NCI-H1436 (cell line): ENCODE results near the gene SHISA2.

ENCODE experiments used
- DNase-seq: peaks from one replicate; lab custom pipeline; 2025; lab: John Stamatoyannopoulos, UW

SHISA2 gene

DNA sequence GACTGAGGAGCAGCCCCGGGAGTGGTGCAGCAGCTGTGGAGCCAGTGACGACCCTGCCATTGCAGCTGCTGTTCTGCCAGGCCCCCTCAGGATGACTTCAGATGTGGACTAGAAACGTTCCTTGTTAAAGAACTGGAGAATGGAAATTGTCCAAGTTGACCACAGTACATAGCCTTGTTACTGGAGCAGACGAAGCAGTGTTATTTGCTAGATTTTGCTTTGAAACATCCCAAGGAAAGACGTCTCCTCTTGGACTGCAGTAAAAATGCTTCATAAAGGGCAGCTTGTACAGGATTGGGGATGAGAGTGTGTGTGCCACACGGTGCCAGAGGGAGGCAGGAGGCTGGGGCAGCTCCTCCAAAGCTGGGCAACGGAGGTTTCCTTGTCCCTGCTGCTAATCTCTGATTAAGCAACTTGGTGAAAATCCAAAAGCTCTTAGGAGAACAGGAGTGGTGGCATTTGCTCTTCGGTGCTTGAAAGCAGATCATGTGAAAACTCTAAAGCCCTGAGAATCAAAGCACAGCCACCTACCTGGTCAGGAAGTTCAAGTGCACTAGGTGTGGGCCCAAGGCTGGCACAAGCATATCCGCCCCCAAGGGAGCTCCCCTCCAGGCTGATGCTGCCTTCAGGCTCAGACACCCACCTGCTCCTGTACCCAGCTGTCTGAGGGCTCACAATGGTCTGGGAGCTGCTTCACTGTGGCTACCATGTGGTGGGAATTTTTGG is 34.5 kb downstream of the SHISA2 start:
- DNase-seq: no peak

DNA sequence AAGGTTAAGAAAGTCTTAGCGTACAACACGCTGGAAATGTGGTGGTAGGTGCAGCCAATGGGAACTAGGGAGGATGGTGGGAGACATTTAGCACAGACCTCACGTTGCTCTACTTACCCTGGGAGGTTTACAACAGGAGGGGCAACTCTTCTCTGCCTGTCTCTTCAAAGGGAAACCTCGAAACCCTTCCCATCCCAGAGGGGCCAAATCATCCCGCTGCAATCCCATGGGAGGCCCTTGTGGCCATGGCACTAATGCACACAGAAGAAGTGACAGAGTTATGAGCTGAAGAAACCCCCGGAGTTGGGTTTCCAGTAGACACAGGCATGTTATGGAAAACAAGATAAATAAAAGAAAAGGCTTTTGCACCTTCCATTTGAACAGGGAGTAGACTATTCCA is 35.6 kb downstream of the SHISA2 start:
- no peak for DNase-seq

DNA sequence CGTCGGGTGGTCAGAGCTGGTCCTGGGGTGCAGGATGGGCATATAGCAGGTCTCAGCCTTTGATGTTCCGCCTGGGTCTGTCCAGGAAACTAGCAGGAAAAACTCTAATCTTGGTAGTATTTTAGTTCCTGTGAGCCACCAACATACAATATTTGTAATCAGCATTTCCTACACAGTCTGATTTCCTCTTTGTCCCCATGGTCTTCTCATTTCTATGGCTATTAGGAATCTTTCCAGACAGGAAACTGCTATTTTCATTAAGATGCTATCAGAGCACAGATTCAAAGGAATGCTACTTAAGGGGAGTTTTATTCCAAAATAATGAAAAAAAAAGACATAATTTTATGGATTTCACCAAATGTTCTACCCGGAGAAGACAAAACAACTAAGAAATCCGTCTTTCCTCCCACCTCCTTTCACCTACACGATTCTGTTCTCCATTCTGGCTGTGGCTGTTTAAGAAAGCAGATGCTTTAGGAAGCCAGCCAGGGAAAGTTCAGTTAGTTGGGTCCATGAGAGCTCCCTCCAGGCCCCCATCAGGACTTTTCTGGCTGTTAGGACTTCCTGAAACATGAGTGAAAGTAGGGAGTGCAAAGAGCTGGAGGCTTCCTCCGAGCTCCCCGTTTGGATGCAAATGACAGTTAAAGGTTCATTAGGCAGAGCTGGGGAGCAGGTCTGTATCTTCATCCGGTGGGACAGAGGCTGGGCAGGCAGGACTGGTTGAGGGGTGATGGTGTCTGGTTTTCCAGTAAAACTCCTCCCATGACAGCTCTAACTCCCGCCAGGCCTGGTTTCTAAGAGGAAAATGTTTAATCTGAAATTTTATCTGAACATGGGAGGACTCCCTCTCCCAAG is 36.3 kb downstream of the SHISA2 start:
- no peak for DNase-seq

DNA sequence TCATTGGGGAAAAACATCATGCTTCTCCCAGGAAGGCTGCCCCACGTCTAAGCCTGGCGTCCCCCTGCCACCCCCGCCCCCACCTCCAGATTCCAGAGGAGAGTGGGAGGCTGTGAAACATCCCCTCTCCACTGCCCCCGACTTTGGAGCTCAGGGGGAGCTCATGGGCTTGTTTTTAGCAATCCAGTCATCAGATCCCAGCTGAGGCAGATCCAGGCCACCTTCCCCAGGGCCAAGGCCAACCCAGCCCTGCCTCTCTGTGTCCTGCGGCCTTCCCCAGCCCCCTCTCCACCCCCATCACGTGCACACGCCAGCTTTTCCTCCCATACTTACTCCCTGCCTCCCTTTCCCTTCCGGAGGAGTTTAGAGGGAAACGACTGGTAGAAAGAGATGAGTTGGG is 38.8 kb downstream of the SHISA2 start:
- DNase-seq: no peak

DNA sequence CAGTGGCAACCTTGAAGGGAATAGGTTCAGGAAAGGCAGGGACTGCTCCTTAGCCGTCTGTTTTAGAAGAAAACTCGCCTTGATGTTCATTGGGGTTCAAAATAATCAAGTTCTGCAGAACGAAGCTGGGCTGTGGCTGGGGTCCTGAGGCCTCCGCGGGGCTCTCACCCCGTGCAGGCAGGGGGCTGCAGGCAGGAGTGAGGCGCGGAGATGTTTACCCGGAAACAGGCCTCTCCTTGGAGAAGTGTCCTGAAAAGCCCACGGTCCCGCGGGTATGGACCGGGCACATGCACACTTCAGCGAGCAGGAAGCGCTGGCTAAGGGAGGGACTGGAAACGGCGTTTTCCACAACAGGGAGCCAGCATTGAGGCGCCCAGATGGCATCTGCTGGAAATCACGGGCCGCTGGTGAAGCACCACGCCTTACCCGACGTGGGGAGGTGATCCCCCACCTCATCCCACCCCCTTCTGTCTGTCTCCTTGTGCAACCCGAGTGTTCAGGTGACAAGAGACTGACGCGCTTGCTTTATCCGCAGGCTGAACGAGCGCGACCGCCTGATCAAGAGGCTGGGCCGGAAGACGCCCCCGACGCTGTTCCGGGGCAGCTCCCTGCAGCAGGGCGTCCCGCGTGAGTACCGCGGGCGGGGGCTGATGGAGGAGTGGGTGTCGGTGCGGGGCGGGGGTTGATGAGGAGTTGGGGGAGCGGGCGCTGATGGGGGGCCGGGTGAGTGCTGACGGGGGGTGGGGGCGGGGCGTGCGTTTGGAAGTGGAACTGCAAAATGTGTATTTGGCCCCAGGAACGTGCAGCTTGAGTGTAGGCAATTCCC is 39.6 kb downstream of the SHISA2 start:
- no peak for DNase-seq

DNA sequence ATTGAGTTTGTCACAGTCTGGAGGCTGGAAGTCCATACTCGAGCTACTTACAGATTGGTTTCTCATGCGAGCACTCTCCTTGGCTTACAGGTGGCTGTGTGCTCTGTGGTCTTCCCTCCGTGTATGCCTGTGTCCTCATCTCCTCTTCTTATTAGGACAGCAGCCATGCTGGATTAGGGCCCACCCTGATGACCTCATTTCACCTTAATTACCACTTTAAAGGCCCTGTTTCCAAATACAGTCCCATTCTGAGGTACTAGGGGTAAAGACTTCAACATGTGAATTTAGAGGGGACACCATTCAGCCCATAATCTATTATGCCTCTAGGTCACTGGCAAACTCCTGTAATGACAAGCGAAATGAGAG is 40.6 kb downstream of the SHISA2 start:
- DNase-seq: no peak

DNA sequence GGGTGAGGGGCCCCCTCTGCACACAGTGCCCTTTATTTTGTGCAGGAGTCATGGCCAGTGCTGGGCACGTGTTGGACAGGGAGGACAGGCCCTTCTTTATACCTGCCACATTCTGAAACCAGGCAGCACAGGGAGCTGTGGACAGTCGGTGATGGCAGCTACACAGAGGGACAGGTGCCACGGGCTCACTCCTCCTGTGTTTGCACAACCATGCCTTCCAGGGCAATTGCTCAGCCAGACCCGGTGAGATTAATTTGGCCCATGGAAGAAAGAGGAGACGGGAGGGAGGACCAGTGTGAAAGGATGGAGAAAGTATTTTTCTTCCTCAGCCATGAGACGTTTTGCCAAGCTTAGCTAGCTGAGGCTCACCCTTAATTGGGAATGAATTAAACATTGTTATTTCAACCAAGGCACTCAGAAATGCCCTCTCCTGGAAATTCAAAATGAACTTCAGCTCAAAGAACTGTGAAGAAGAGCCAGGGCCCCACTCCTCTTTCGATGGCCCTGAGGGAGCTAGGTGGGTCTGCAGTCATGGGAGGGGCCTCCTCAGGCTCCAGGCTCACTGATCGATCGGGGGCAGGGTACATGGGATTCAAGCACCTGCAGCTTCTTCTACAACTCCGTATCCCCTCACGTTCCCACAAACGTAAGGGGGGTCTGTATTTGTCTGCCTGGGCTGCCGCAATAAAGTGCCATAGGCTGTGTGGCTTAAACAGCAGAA is 41.2 kb downstream of the SHISA2 start:
- DNase-seq: no peak

DNA sequence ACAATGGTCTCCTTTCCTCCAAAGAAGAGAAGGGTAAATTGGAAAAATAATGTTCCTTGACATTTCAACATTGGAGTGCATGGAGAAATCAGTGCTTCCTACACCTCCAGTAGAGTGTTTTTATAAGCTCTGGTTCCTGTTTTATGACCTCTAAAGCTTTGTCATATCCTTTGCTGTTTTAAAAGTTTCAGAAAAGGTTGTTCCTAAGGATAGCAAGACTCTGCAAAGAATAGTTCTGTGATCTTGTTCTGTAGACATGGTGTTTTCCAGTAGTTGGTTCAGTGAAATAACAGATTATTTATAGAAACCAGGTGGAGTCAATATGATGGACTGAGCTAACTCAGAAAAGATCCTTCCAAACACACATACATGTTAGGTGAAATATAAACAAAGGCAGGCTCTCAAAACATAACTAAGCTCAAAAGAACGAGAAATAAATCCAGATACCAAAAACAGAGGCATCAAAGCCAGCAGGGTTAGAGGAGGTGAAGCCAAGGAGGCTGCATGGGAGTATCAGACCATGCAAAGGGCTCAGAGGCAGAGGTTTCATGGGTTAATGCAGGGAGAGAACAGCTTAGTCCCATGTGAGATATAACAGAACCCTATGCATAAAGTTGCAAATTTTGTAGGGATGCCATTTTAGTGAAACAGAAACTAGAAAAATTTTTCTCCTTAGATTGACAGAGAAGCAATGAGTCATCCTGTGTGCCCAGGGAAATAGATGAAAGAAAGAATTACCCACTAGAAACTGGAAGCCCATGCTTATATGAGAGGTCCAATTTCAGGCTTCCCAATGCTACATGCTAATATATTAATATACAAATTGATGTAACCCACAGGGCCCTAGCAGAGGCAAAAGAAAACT is 44.3 kb downstream of the SHISA2 start:
- no peak for DNase-seq
